ENCODE measurements around the gene SLC39A8. TPM values are rescaled to one million over a fixed set of nuclear protein-coding genes. Genes with fewer than 3 reads are reported as not detected.

SLC39A8 gene
- total and polyA plus RNA-seq, 9 of the 15 experiments (the other 6 are each of a cell fraction or from before 2014, with no cell fraction given) = 8.2 to 30.3 (median 25.0) TPM

GRCh38 chr4:102344954-102345794, at the start of gene SLC39A8 (continued):
- TF ChIP-seq ARID3B (CRISPR knock-in tag; IDR thresholded peaks at IDR 0.05; ENCODE audit: borderline replicate concordance) (no peak), ZNF639 (CRISPR knock-in tag; conservative IDR thresholded peaks at IDR 0.05 in 1 of 2, IDR thresholded peaks at IDR 0.05 in 1 of 2) (peak in 1 of 2 experiments; percentile 62; a peak in 1 of 4 replicates), CTCF (IDR thresholded peaks at IDR 0.05 in 2 of 3, conservative IDR thresholded peaks at IDR 0.05 in 1 of 3; ENCODE audit: insufficient read depth in 2 of 3, low read depth in 1 of 3, low read length in 3 of 3) (peak; percentile 79 to 86 (median 85)), SNIP1 (IDR thresholded peaks at IDR 0.05; ENCODE audit: low read depth) (no peak), MEIS2 (IDR thresholded peaks at IDR 0.05; ENCODE audit: partially characterized antibody) (peak; percentile 65), NFE2 (IDR thresholded peaks at IDR 0.05; ENCODE audit: low read depth) (peak; percentile 15; the same call in 1 of the 2 replicates), FOXM1 (IDR thresholded peaks at IDR 0.05; ENCODE audit: low read depth) (0 out of 2 replicates have a peak, but pooled peaks have one; percentile 11), FOXM1 (CRISPR knock-in tag; IDR thresholded peaks at IDR 0.05; ENCODE audit: low read depth) (no peak), USF1 (CRISPR knock-in tag; IDR thresholded peaks at IDR 0.05) (peak; percentile 86), TFAP4 (CRISPR knock-in tag; IDR thresholded peaks at IDR 0.05; ENCODE audit: borderline replicate concordance) (peak; percentile 64), GATA2 (CRISPR knock-in tag; IDR thresholded peaks at IDR 0.05) (peak; percentile 6; the same call in 1 of the 2 replicates), DEAF1 (CRISPR knock-in tag; IDR thresholded peaks at IDR 0.05) (peak; percentile 10; the same call in 1 of the 2 replicates), CHD1 (IDR thresholded peaks at IDR 0.05; ENCODE audit: low read length) (no peak), ETV6 (IDR thresholded peaks at IDR 0.05; ENCODE audit: borderline replicate concordance in 1 of 2, low read depth in 2 of 2, low read length in 1 of 2) (no peak), ETV6 (CRISPR knock-in tag; IDR thresholded peaks at IDR 0.05; ENCODE audit: borderline replicate concordance) (no peak), MYC (IDR thresholded peaks at IDR 0.05; ENCODE audit: low read depth, low read length) (peak; percentile 97), MYC (CRISPR knock-in tag; IDR thresholded peaks at IDR 0.05; ENCODE audit: borderline replicate concordance, low read depth) (peak; percentile 68; the same call in 1 of the 2 replicates)
